Stomach (tissue), 9 donors: Measurements from ENCODE around the gene STK11. TPM values are rescaled to one million over a fixed set of nuclear protein-coding genes. Genes with fewer than 3 reads are reported as not detected.

Experiments used
- DNase-seq, 2 donors: peaks; one replicate each; pipeline versions ENCODE4 v3.0.0 to v3.0.0-alpha.2; 2013 to 2019
- H3K27ac ChIP-seq, 5 donors: fragments of 200-600 bp in 4 of 5; sonication (generic) in 4 of 5; one replicate each; pipeline ENCODE4 v1.5.1; 2013 to 2019; ENCODE audit warnings: mild to moderate bottlenecking in 1 of 5, moderate library complexity in 1 of 5
- H3K27me3 ChIP-seq, 3 donors: fragments of 200-600 bp; sonication (generic); one replicate each; pipeline ENCODE4 v1.5.1; 2017 to 2019; ENCODE audit warnings: mixed run types in 1 of 3
- H3K36me3 ChIP-seq, 4 donors: fragments of 200-600 bp; sonication (generic); 1 replicate in 3 of 4; 2 replicates in 1 of 4; pipeline ENCODE4 v1.5.1; 2016 to 2019
- H3K4me1 ChIP-seq, 4 donors: fragments of 200-600 bp; sonication (generic); one replicate each; pipeline ENCODE4 v1.5.1; 2016 to 2019
- H3K4me3 ChIP-seq, 4 donors: fragments of 200-600 bp; sonication (generic) in 3 of 4; one replicate each; pipeline ENCODE4 v1.5.1; 2016 to 2019; ENCODE audit warnings: mild to moderate bottlenecking in 1 of 4
- H3K9me3 ChIP-seq, 4 donors: fragments of 200-600 bp; sonication (generic); one replicate each; pipeline ENCODE4 v1.5.1; 2016 to 2019
- EP300 ChIP-seq: sonication (generic); formaldehyde crosslinking; IDR thresholded peaks from one replicate; pipeline ENCODE4 v1.6.1; 2017; ENCODE audit warnings: antibody characterized with exemption
- POLR2A ChIP-seq, 4 donors: fragments of 450-650 bp; IDR thresholded peaks; one replicate each; pipeline ENCODE4 v1.6.1; 2016; ENCODE audit warnings: antibody characterized with exemption in 4 of 4, control low read depth in 2 of 4, mild to moderate bottlenecking in 1 of 4, moderate library complexity in 1 of 4
- POLR2AphosphoS5 ChIP-seq, 3 donors: sonication (generic); formaldehyde crosslinking; IDR thresholded peaks; one replicate each; pipeline ENCODE4 v1.6.1; 2016; ENCODE audit warnings: antibody characterized with exemption in 3 of 3
- WGBS, 5 donors: extraction: QIAGEN DNeasy Blood & Tissue Kit in 3 of 5; methylation state at CpG; one replicate each; pipeline versions ENCODE4 v1.1.5 to v1.1.7; 2013 to 2018; 5-methylcytosine and 5-hydroxymethylcytosine counted together
- intact Hi-C: fragments of 100-400 bp; cut with DNase I; formaldehyde crosslinking; loops from one replicate; pipeline ENCODE4 v1.15.1; 2023; ENCODE audit warnings: low total_unique reads
- polyA plus RNA-seq, 3 donors: library from polyadenylated mRNA; stranded (reverse); fragments of 200-250 nt; gene quantifications; one replicate each; pipeline ENCODE4 v1.2.3, GENCODE V29; 2013
- total RNA-seq, 5 donors: library from RNA; depleted of rRNA; stranded (reverse); fragments of >200 nt; gene quantifications; one replicate each; pipeline versions ENCODE4 v1.1.0 to v1.2.3, GENCODE V29; 2014 to 2016
- TF ChIP-seq, protein P1 (sequence below), 7 experiments: fragments of 450-650 bp in 4 of 7; fragments of 200-600 bp in 3 of 7; sonication (generic) in 3 of 7; IDR thresholded peaks; one replicate each; pipeline ENCODE4 v1.5.1; 2016 to 2019; ENCODE audit warnings: antibody characterized with exemption in 7 of 7, control low read depth in 2 of 7, mild to moderate bottlenecking in 1 of 7
- donor health status: healthy with polysubstance abuse.
- donor health status: Bipolar disorder and iron deficiency.
- donor health status: healthy.

Gene STK11
- total and polyA plus RNA-seq, 8 donors, result 43.1 to 368 (median 63.1) TPM

DNA sequence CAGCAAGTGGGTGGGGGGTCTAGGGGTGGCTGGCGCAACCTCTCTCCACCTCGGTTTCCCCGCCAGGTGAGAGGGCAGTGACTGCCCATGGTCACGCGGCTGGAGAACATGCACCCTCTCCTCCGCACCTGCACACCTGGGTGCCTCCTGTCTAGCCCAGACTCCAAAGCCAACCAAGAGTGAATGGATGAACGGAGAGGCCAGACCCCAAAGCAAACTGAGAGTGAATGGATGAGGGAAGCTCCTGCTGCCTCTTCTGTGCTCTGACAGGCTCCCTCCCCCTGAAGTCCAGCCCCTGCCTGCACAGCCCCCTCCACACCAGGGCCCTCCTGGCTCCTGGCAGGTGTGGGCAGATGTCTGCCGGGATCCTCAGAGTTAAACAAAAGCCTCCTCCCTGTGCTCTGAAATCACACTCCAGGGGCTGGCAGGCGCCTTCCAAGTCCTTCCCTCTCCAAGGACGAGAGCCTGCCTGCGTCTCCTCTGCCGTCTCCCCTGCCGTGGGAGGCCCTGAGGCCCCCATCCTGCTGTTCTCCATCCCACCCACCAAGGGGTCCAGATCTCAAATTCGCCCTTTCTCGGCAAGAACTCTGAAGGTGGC, 33.7 kb upstream of the STK11 start:
- DNase-seq, result peak; percentile 32 to 65
- 30 to 48% (median 32%) methylated on average over 12 to 15 of the region's 15 CpGs for WGBS, 5 donors
- no peaks in the 10 kb centered on the region for H3K9me3 ChIP-seq
- H3K4me3 ChIP-seq, result peak overlapping the region; percentile 69 to 99 (median 83)
- TF ChIP-seq EP300 (no peak), POLR2A (IDR thresholded peaks at IDR 0.05) (no peak), POLR2AphosphoS5 (IDR thresholded peaks at IDR 0.05) (no peak)
- TF ChIP-seq, protein P1, sequence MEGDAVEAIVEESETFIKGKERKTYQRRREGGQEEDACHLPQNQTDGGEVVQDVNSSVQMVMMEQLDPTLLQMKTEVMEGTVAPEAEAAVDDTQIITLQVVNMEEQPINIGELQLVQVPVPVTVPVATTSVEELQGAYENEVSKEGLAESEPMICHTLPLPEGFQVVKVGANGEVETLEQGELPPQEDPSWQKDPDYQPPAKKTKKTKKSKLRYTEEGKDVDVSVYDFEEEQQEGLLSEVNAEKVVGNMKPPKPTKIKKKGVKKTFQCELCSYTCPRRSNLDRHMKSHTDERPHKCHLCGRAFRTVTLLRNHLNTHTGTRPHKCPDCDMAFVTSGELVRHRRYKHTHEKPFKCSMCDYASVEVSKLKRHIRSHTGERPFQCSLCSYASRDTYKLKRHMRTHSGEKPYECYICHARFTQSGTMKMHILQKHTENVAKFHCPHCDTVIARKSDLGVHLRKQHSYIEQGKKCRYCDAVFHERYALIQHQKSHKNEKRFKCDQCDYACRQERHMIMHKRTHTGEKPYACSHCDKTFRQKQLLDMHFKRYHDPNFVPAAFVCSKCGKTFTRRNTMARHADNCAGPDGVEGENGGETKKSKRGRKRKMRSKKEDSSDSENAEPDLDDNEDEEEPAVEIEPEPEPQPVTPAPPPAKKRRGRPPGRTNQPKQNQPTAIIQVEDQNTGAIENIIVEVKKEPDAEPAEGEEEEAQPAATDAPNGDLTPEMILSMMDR (IDR thresholded peaks at IDR 0.05), result no peak
- peaks cover 0 to 28% (median 12%) of the 10 kb centered on the region in 4 donors for H3K36me3 ChIP-seq
- H3K27ac ChIP-seq, result peak overlapping the region; percentile 89 to 98 (median 97)
- no peaks in the 10 kb centered on the region for H3K27me3 ChIP-seq
- intact Hi-C loops, result no loop called here
- H3K4me1 ChIP-seq, result peaks cover 44 to 72% (median 69%) of the 10 kb centered on the region in 4 donors

DNA sequence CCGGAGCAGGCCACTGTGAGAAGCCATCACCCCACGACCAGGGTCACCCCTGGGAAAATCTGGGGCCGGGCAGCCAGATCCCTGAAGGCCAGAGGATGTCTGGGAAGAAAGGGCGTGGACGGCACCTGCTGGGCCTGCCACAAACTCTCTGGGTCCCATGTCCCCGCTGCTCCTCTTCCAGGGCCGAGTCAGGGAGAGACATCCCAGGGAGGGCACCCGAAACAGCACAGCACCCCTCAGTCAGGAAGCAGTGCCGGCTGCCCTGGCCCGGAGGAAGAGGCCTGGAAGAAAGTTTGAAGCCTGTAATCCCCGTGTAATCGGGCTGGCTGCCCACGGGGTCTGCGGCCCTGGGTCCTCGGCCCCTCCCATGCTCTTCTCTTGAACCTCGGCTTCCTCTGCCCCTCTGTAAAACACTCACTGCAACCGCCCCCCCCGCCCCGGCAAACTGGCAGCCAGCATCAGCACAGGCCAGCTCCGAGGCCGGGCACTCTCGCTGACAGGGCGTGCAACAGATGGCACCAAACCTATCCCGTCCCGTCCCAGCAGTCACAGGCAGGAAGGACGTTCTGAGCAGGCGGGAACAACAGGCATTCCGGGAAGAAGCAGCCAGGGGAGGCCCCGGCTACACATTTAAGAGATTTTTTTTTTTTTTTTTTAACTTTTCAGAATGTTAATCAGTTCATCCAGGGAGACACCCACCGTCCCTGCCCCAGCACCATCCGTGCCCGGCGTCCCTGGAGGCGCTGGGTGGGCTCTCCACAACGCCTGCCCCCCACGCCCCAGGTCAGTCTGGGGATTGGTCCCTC, 33.0 kb upstream of the STK11 start:
- Histone ChIP-seq H3K27ac (peak overlapping the region; percentile 89 to 98 (median 97)), H3K4me1 (peaks cover 44 to 71% (median 63%) of the 10 kb centered on the region in 4 donors), H3K36me3 (peaks cover 0 to 21% (median 5%) of the 10 kb centered on the region in 4 donors), H3K27me3 (no peaks in the 10 kb centered on the region), H3K4me3 (peak overlapping the region; percentile 69 to 99 (median 83)), H3K9me3 (no peaks in the 10 kb centered on the region)
- WGBS, 5 donors, result 7 to 24% (median 16%) methylated on average over 28 to 36 of the region's 36 CpGs
- no peak for TF ChIP-seq EP300
- TF ChIP-seq POLR2AphosphoS5 (IDR thresholded peaks at IDR 0.05), result peak; percentile 24 to 67 (median 49)
- DNase-seq, result peak; percentile 63 to 77
- intact Hi-C loops, result no loop called here

DNA sequence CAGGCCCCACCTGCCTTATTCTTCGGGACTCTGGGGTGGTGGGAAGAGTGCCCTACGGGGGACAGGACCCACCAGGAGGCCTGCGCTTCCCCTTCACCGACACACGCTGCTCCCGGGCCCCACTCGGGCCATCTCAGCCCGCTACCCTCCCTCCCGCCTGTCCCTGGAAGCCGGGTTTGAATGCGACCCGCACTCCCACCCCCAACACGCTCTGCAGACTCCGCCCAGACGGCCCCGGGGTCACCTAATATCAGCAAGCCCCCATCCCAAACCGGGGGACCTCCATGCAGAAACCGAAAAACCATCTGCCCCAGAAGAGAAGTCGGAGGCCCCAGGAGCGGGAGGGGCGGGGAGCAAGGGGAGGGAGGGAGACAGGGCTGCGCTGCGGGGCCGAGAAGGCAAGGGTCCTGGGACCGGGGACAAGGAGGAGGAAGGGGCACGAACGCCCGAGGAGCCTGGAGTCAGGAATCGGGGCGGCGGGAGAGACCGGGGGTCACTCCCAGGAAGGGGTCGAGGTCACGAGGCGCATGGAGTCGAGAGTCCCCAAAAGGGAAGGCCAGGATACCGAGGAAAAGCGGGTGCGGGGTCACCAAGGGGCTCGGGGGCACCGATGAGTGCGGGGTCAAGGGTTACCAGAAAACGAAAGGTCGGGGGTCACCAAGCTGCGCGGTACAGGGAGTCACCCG, 32.3 kb upstream of the STK11 start:
- H3K27ac ChIP-seq, result peak overlapping the region; percentile 89 to 98 (median 97)
- WGBS, 5 donors, result 1 to 3% (median 1%) methylated on average over 46 to 47 of the region's 47 CpGs
- TF ChIP-seq POLR2AphosphoS5 (IDR thresholded peaks at IDR 0.05) (no peak), EP300 (no peak), POLR2A (IDR thresholded peaks at IDR 0.05) (no peak)
- TF ChIP-seq, protein P1 (IDR thresholded peaks at IDR 0.05), result no peak
- H3K4me1 ChIP-seq, result peaks cover 43 to 71% (median 56%) of the 10 kb centered on the region in 4 donors
- peaks cover 0 to 14% (median 2%) of the 10 kb centered on the region in 4 donors for H3K36me3 ChIP-seq
- intact Hi-C loops, result no loop called here
- peak overlapping the region; percentile 69 to 99 (median 83) for H3K4me3 ChIP-seq
- H3K27me3 ChIP-seq, result no peaks in the 10 kb centered on the region
- no peaks in the 10 kb centered on the region for H3K9me3 ChIP-seq
- peak in 1 of 2 donors; percentile 51 for DNase-seq

DNA sequence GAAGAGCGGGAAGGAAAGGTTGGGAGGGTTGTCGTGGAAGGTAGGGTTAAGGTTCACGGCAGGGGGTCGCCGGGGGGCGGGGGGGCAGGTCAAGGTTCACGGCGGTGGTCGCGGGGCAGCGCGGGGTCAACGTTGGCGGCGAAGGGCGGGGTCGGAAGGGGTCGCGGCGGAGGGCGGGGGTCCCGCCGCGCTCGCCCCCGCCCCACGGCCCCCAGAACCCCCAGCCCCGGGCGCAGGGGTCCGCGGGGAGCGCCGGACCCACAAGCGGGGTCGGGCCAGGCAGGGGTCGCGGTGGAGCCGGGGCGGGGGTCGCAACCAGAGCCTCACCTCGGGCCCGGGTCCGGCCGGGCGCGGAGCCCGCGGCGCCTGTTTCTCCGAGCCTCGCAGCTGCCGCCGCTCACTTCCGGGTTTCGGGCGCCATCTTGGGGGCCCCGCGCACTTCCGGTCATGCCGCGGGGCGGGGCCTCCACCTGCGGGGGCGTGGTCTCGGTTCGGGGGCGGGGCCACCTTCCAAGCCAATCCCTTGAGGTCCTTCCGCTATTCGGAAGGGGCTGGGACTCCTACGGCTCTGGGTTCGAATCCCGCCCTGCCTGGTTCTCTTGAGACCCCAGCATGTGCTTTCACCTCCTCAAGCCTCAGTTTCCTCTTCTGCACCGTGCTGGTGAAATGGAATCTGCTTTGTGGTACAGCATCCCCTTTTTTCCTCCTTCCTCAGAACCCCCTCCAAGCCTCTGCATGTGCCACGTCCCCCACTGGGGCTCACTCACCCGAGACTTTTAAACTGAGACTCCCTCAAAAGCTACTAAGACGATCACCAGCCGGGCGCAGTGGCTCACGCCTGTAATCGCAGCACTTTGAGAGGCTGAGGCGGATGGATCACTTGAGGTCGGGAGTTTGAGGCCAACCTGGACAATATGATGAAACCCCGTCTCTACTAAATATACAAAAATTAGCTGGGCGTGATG, 31.5 kb upstream of the STK11 start, which contains the start of gene SBNO2:
TSS of gene SBNO2 (minus strand) at position 424 of the 965 bp plus-strand sequence. CDS start 19,992 bp downstream, outside the sequence.
- WGBS, 5 donors, result 13 to 46% (median 20%) methylated on average over 23 to 84 of the region's 84 CpGs
- H3K27ac ChIP-seq, result peak within 1 kb of the TSS; percentile 89 to 98 (median 97)
- H3K4me1 ChIP-seq, result peaks cover 35 to 63% (median 48%) of the 10 kb centered on the region in 4 donors
- TF ChIP-seq, protein P1 (IDR thresholded peaks at IDR 0.05), result no peak
- TF ChIP-seq EP300, result no peak
- no peak for TF ChIP-seq POLR2A (IDR thresholded peaks at IDR 0.05)
- TF ChIP-seq POLR2AphosphoS5 (IDR thresholded peaks at IDR 0.05), result peak; percentile 70 to 91 (median 86)
- H3K36me3 ChIP-seq, result peaks cover 0 to 6% (median 0%) of the 10 kb centered on the region in 4 donors
- DNase-seq, result peak; percentile 95
- no peaks in the 10 kb centered on the region for H3K27me3 ChIP-seq
- peak within 1 kb of the TSS; percentile 69 to 99 (median 83) for H3K4me3 ChIP-seq
- intact Hi-C loops, result no loop called here
- H3K9me3 ChIP-seq, result no peaks in the 10 kb centered on the region
